ENCODE results near the gene C11orf68.

DNA sequence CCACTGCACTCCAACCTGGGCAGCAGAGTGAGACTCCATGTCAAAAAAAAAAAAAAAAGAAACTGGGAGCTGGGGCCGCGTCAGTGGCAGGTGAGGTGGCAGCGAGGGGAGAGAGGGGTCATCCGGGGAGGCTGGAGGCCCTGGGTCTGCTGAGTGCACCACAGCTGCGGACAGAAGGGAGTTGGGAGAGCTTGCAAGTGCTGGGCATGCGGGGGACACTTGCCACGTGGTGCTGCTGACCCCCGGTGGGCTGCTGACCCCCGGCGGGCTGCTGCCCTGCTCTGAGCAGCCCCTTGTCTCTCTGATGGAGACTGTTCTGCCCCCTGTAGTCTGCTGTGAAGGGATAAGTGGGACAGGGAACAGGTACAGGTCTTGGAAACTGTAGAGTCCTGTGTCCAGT is 3.0 kb upstream of the C11orf68 start:
- TF ChIP-seq TAF1 (IDR thresholded peaks at IDR 0.05; ENCODE audit: borderline replicate concordance, low read depth, low read length), result no peak
- TF ChIP-seq POLR2A (IDR thresholded peaks at IDR 0.05; ENCODE audit: low read depth, low read length), result no peak
- no peak for TF ChIP-seq POLR2AphosphoS5 (IDR thresholded peaks at IDR 0.05; ENCODE audit: low read depth, low read length)

Measured in GM12892 (cell line).